Activated T-cell treated with anti-CD3 and anti-CD28 coated beads, Interleukin-2, amount 50 U/mL, for 72 hours (primary cell): ENCODE measurements around the gene UBE2QL1. TPM values are rescaled to one million over a fixed set of nuclear protein-coding genes. Genes with fewer than 3 reads are reported as not detected.

Experiments used
- ATAC-seq, 2 donors: fragments of 150-1000 bp; cut with Tn5 transposase; replicated peaks in 1 of 2; 2 replicates each; pipeline ENCODE4 v1.10.0; 2021; ENCODE audit warnings: moderate library complexity in 2 of 2, mild to moderate bottlenecking in 1 of 2
- DNase-seq, 2 donors: peaks; one replicate each; pipeline ENCODE4 v3.0.0; 2021 to 2022; ENCODE audit warnings: mixed read lengths in 1 of 2
- H3K27ac Mint-ChIP-seq: one replicate; pipeline ENCODE4 v1.8.0; 2022; ENCODE audit warnings: mild to moderate bottlenecking, moderate library complexity, mixed read lengths
- H3K27me3 Mint-ChIP-seq: one replicate; pipeline ENCODE4 v1.8.0; 2022; ENCODE audit warnings: low read depth, mixed read lengths
- H3K36me3 Mint-ChIP-seq, 2 donors: one replicate each; pipeline ENCODE4 v1.8.0; 2022; ENCODE audit warnings: mixed read lengths in 2 of 2, mild to moderate bottlenecking in 1 of 2; ENCODE audit not compliant: insufficient read depth in 2 of 2
- H3K4me1 Mint-ChIP-seq: one replicate; pipeline ENCODE4 v1.8.0; 2022; ENCODE audit warnings: low read depth, mixed read lengths
- H3K4me3 Mint-ChIP-seq, 2 donors: one replicate each; pipeline ENCODE4 v1.8.0; 2022; ENCODE audit warnings: mild to moderate bottlenecking in 2 of 2, mixed read lengths in 2 of 2, moderate library complexity in 2 of 2
- H3K9me3 Mint-ChIP-seq, 2 donors: one replicate each; pipeline ENCODE4 v1.8.0; 2022; ENCODE audit warnings: mixed read lengths in 2 of 2
- total RNA-seq, 2 donors: library from RNA; stranded (reverse); gene quantifications; one replicate each; pipeline ENCODE4 v1.2.3, GENCODE V29; 2022

UBE2QL1 gene
- total RNA-seq, 2 donors from 2014 or later, result 0.19 to 0.28 TPM

DNA sequence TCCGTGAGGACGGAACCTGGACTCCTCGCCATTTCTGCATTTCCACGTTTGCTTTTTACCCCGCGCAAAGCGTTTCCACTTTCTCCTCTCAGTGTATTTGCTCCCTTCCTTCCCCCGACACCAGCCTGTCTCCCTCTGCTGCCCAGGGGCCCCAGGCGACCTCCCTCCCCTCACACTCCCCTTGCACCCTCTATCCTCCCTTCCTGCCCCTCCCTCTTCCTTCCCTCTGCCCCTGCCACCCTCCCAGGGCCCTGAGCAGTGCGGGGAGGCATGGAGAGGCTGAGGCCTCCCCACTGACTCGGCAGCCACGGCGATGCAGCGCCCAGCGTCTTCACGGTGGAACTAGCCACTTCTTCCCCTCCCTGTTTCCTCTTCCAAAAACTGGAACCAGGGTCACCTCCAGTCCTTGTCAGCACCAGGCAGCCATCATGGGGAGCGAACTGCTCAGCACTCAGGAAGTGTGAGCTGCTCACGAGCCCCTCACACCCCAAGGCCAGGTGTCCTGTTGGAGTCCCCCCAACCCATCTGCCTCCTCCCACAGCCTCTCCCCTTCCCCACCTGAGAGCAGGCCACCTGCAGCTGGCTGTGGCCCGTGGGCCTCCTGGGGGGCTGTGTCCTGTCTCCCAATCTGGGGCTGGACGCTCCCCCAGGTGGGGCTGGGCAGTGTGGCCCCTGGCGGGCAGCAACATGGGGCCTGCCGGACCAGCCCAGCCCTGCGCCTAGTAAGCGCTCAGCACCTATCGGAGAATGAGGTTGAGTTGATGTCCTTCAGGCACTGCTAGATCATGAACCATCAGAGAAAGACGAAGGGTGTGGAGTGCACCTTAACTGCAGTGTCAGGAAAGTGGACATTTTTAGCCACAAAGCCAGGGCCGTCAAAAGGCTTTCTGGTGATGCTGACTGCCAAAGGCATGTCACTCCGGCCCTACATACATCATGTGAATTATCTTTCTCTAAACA is 17.5 kb downstream of the UBE2QL1 start:
- ATAC-seq (no peak), DNase-seq (no peak)
- Mint-ChIP-seq H3K4me3 (no peak overlapping the region), H3K27me3 (peaks cover 28% of the 10 kb centered on the region), H3K27ac (no peak overlapping the region), H3K9me3 (no peaks in the 10 kb centered on the region), H3K36me3 (no peaks in the 10 kb centered on the region), H3K4me1 (no peaks in the 10 kb centered on the region)

DNA sequence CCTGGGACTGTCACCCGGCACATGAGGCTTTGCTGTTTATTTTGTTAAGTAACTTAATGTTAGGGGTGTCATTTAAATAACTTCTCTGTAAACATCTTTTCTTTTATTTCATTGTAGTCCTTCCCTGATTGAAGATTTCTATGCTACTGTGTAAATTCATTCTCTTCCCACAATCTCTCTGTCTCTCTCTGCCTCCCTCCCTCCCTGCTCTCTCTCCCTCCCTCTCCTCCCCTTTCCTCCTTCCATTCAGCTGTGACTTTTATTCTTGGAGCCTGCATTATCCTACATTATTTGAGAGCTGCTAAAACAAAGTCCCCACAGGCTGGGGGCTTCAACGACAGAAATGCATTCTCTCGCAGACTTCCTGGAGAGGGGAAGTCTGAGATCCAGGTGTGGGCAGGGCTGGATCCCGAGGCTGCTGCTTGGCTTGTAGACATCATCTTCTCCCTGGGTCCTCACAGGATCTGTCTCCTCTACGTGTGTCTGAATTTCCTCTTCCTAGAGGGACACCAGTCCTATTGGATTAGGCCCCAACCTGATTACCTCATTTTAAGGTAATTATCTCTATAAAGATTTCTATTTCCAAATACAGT is 18.4 kb downstream of the UBE2QL1 start:
- Mint-ChIP-seq H3K9me3 (no peaks in the 10 kb centered on the region), H3K4me3 (no peak overlapping the region), H3K27me3 (peaks cover 24% of the 10 kb centered on the region), H3K27ac (no peak overlapping the region), H3K4me1 (no peaks in the 10 kb centered on the region), H3K36me3 (no peaks in the 10 kb centered on the region)
- no peak for ATAC-seq
- DNase-seq, result no peak

DNA sequence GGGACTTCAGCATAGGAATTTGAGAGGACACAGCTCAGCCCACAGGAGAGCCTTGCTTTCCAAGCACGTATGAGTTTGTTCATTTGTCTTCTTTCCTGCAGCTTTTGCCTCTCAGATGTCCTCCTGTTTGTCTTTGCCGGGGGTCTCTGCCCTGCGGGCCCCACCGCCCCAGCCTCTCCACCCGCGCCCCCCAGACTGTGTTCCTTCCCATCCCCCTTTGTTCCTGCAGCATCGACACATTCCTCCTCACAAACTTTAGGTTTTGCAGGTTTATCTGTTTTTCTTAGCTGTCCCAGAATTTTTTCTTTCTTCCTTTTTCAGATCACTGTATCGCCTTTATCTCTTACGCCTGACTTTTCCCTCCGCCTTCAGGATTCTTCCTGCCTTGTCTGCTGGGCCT is 18.9 kb downstream of the UBE2QL1 start:
- Mint-ChIP-seq H3K4me3 (no peak overlapping the region), H3K27me3 (peaks cover 24% of the 10 kb centered on the region), H3K27ac (no peak overlapping the region), H3K4me1 (no peaks in the 10 kb centered on the region), H3K36me3 (no peaks in the 10 kb centered on the region), H3K9me3 (no peaks in the 10 kb centered on the region)
- no peak for DNase-seq
- ATAC-seq, result no peak

GRCh38 chr5:6468104-6468503 is 19.4 kb downstream of the UBE2QL1 start:
- H3K9me3 Mint-ChIP-seq, result no peaks in the 10 kb centered on the region
- H3K27ac Mint-ChIP-seq, result no peak overlapping the region

DNA sequence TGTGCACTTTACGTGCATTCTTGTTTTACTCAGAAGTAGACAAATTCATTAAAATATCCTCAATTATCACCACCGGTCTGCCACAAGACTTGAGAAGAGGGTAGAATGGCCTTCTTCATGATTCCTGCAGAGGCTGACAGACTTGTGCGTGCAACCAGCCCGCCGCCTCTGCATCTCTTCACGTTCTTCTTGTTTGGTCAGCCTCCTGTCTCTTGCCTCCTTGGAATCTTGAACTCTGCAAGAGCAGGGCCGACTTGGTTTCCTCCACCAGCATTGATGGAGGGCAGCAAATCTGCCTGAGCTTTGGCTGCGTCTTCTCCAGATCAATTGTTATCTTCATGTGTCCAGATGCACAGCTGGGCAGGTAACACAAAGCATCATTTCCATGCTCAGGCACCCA is 20.2 kb downstream of the UBE2QL1 start:
- no peak for DNase-seq
- Mint-ChIP-seq H3K9me3 (no peaks in the 10 kb centered on the region), H3K4me3 (no peak overlapping the region), H3K27ac (no peak overlapping the region), H3K4me1 (no peaks in the 10 kb centered on the region), H3K27me3 (peaks cover 24% of the 10 kb centered on the region), H3K36me3 (no peaks in the 10 kb centered on the region)
- ATAC-seq, result no peak

More at GRCh38 chr5:6468104-6468503, 19.4 kb downstream of the UBE2QL1 start:
- Mint-ChIP-seq H3K4me1 (no peaks in the 10 kb centered on the region), H3K36me3 (no peaks in the 10 kb centered on the region), H3K27me3 (peaks cover 24% of the 10 kb centered on the region), H3K4me3 (no peak overlapping the region)
- DNase-seq, result no peak
- ATAC-seq, result no peak

DNA sequence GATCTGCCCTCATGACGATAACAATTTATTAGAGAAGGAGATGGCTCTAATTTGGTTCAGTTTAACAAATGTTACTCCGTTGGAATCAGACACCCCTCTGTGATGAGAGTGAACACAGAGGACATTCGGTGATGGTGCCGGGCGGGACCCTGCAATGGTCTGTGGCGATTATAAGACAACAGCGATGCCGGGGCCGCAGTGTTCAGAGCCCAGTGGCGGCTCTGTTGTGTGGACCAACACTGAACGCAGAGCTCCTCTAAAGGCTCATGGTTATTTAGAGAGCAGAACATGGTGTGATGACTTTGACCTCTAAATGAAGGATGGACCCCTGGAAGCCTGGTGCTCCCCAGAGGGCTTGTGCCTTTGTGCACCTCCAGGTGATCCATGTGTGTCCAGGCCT is 21.2 kb downstream of the UBE2QL1 start:
- Mint-ChIP-seq H3K36me3 (no peaks in the 10 kb centered on the region), H3K4me3 (no peak overlapping the region), H3K27me3 (peaks cover 24% of the 10 kb centered on the region), H3K27ac (no peak overlapping the region), H3K4me1 (no peaks in the 10 kb centered on the region), H3K9me3 (no peaks in the 10 kb centered on the region)
- ATAC-seq (no peak), DNase-seq (no peak)

- no peak for DNase-seq
- no peaks in the 10 kb centered on the region for H3K9me3 Mint-ChIP-seq
- H3K36me3 Mint-ChIP-seq, result no peaks in the 10 kb centered on the region
- peaks cover 24% of the 10 kb centered on the region for H3K27me3 Mint-ChIP-seq
- no peak overlapping the region for H3K4me3 Mint-ChIP-seq
- no peak overlapping the region for H3K27ac Mint-ChIP-seq
- ATAC-seq, result no peak
- H3K4me1 Mint-ChIP-seq, result no peaks in the 10 kb centered on the region
Observed at GRCh38 chr5:6470672-6471071, 22.0 kb downstream of the UBE2QL1 start.

GRCh38 chr5:6471252-6471651 is 22.6 kb downstream of the UBE2QL1 start:
- no peaks in the 10 kb centered on the region for H3K9me3 Mint-ChIP-seq
- H3K4me3 Mint-ChIP-seq, result no peak overlapping the region
- no peaks in the 10 kb centered on the region for H3K36me3 Mint-ChIP-seq
- peaks cover 24% of the 10 kb centered on the region for H3K27me3 Mint-ChIP-seq
- H3K27ac Mint-ChIP-seq, result no peak overlapping the region
- no peak for ATAC-seq
- DNase-seq, result no peak
- no peaks in the 10 kb centered on the region for H3K4me1 Mint-ChIP-seq

DNA sequence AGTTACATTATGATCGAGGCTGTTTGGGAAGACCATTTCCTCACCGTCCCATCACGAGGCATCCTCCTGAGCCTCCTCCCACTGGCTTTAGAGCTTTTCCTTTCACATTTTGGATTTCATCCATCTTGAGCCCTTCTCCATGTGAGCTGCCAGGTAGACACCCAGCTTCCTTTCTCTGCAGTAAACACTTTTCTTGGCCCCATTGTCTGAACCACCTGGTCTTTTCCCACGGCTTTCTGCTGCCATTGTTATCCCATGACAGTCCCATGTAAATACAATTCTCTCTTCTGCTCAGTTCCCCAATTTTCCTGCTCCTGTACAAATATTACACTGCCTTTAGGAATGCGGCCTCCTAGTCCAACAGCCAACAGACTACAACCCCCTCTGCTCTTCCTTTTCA is 24.1 kb downstream of the UBE2QL1 start:
- DNase-seq (no peak), ATAC-seq (no peak)
- no peaks in the 10 kb centered on the region for H3K4me1 Mint-ChIP-seq
- no peak overlapping the region for H3K27ac Mint-ChIP-seq
- H3K36me3 Mint-ChIP-seq, result no peaks in the 10 kb centered on the region
- H3K9me3 Mint-ChIP-seq, result no peaks in the 10 kb centered on the region
- no peak overlapping the region for H3K4me3 Mint-ChIP-seq
- H3K27me3 Mint-ChIP-seq, result peaks cover 22% of the 10 kb centered on the region

- H3K4me1 Mint-ChIP-seq, result no peaks in the 10 kb centered on the region
- no peaks in the 10 kb centered on the region for H3K36me3 Mint-ChIP-seq
- ATAC-seq, result no peak
- H3K9me3 Mint-ChIP-seq, result no peaks in the 10 kb centered on the region
- no peak overlapping the region for H3K4me3 Mint-ChIP-seq
- no peak for DNase-seq
- no peak overlapping the region for H3K27ac Mint-ChIP-seq
- peaks cover 18% of the 10 kb centered on the region for H3K27me3 Mint-ChIP-seq
Observed at GRCh38 chr5:6473284-6473683, 24.6 kb downstream of the UBE2QL1 start.

DNA sequence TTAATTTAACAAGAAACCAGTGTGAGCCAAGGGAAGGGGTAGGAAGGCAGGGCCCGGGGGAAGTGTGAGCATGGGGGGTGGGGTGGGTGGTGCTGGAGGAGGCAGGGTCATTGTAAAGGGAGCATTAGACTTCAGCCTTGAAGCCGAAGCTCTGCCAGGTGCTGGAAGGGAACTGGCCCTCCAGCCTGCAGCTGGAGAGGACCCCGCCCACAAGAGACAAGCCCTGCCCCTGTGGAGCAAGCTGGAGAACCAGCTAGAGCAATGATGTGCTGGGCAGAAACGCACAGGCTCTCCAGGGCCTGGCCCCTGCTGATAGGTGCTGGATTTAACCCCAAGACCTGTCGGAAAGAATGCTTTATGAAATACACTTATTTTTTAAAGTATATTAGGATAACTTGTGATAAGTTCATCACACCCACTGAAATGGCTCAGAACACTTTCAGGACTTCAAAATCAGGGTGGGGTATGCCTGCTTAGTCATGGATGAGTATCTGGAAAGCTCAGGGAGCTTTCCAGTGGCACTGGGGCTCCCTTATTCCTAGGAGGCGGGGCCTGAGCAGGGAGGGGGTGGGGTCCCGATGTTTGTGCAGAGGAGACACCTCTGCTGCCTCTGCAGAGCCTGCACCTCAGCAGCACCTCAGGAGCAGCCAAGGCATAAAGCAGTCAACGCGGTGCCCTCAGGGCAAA is 27.1 kb downstream of the UBE2QL1 start:
- no peaks in the 10 kb centered on the region for H3K9me3 Mint-ChIP-seq
- ATAC-seq, result no peak
- H3K4me1 Mint-ChIP-seq, result no peaks in the 10 kb centered on the region
- H3K27ac Mint-ChIP-seq, result no peak overlapping the region
- no peaks in the 10 kb centered on the region for H3K36me3 Mint-ChIP-seq
- H3K27me3 Mint-ChIP-seq, result peaks cover 16% of the 10 kb centered on the region
- no peak overlapping the region for H3K4me3 Mint-ChIP-seq
- DNase-seq, result no peak

GRCh38 chr5:6476313-6476661 is 27.6 kb downstream of the UBE2QL1 start:
- Mint-ChIP-seq H3K27ac (no peak overlapping the region), H3K36me3 (no peaks in the 10 kb centered on the region), H3K4me3 (no peak overlapping the region), H3K9me3 (no peaks in the 10 kb centered on the region), H3K27me3 (peaks cover 15% of the 10 kb centered on the region), H3K4me1 (no peaks in the 10 kb centered on the region)
- no peak for DNase-seq
- no peak for ATAC-seq

DNA sequence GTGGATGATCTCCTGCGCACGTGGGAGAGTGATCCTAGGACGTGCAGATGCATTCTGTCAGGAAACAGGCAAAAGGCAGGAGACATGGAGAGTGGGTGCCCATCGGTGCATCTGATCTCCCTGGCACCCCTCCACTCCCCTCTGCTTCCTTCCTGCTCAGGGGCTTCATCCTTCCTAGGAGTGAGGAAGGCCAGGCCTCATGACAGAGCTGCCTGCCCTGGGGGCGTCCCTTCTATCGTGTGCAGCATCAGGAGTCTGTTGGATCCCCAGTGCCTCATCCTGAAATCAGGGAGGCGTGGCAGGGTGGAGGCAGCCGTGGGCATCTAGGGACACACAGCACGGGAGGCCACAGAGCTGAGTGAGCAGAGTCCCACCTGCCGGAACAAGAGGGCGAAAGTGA is 30.1 kb downstream of the UBE2QL1 start:
- peaks cover 20% of the 10 kb centered on the region for H3K27me3 Mint-ChIP-seq
- H3K4me3 Mint-ChIP-seq, result no peak overlapping the region
- H3K4me1 Mint-ChIP-seq, result peaks cover 11% of the 10 kb centered on the region
- H3K9me3 Mint-ChIP-seq, result no peaks in the 10 kb centered on the region
- ATAC-seq, result no peak
- no peak for DNase-seq
- H3K27ac Mint-ChIP-seq, result no peak overlapping the region
- no peaks in the 10 kb centered on the region for H3K36me3 Mint-ChIP-seq
